Stomach (tissue), 9 donors: Measurements from ENCODE around the gene DCLK2. TPM values are rescaled to one million over a fixed set of nuclear protein-coding genes. Genes with fewer than 3 reads are reported as not detected.

Source experiments
- DNase-seq, 2 donors: peaks; one replicate each; pipeline versions ENCODE4 v3.0.0 to v3.0.0-alpha.2; 2013 to 2019
- H3K27ac ChIP-seq, 5 donors: fragments of 200-600 bp in 4 of 5; sonication (generic) in 4 of 5; one replicate each; pipeline ENCODE4 v1.5.1; 2013 to 2019; ENCODE audit warnings: mild to moderate bottlenecking in 1 of 5, moderate library complexity in 1 of 5
- H3K27me3 ChIP-seq, 3 donors: fragments of 200-600 bp; sonication (generic); one replicate each; pipeline ENCODE4 v1.5.1; 2017 to 2019; ENCODE audit warnings: mixed run types in 1 of 3
- H3K36me3 ChIP-seq, 4 donors: fragments of 200-600 bp; sonication (generic); 1 replicate in 3 of 4; 2 replicates in 1 of 4; pipeline ENCODE4 v1.5.1; 2016 to 2019
- H3K4me1 ChIP-seq, 4 donors: fragments of 200-600 bp; sonication (generic); one replicate each; pipeline ENCODE4 v1.5.1; 2016 to 2019
- H3K4me3 ChIP-seq, 4 donors: fragments of 200-600 bp; sonication (generic) in 3 of 4; one replicate each; pipeline ENCODE4 v1.5.1; 2016 to 2019; ENCODE audit warnings: mild to moderate bottlenecking in 1 of 4
- H3K9me3 ChIP-seq, 4 donors: fragments of 200-600 bp; sonication (generic); one replicate each; pipeline ENCODE4 v1.5.1; 2016 to 2019
- CTCF ChIP-seq, 7 experiments: fragments of 450-650 bp in 4 of 7; fragments of 200-600 bp in 3 of 7; sonication (generic) in 3 of 7; IDR thresholded peaks; one replicate each; pipeline ENCODE4 v1.5.1; 2016 to 2019; ENCODE audit warnings: antibody characterized with exemption in 7 of 7, control low read depth in 2 of 7, mild to moderate bottlenecking in 1 of 7
- EP300 ChIP-seq: sonication (generic); formaldehyde crosslinking; IDR thresholded peaks from one replicate; pipeline ENCODE4 v1.6.1; 2017; ENCODE audit warnings: antibody characterized with exemption
- POLR2A ChIP-seq, 4 donors: fragments of 450-650 bp; IDR thresholded peaks; one replicate each; pipeline ENCODE4 v1.6.1; 2016; ENCODE audit warnings: antibody characterized with exemption in 4 of 4, control low read depth in 2 of 4, mild to moderate bottlenecking in 1 of 4, moderate library complexity in 1 of 4
- POLR2AphosphoS5 ChIP-seq, 3 donors: sonication (generic); formaldehyde crosslinking; IDR thresholded peaks; one replicate each; pipeline ENCODE4 v1.6.1; 2016; ENCODE audit warnings: antibody characterized with exemption in 3 of 3
- WGBS, 5 donors: extraction: QIAGEN DNeasy Blood & Tissue Kit in 3 of 5; methylation state at CpG; one replicate each; pipeline versions ENCODE4 v1.1.5 to v1.1.7; 2013 to 2018; 5-methylcytosine and 5-hydroxymethylcytosine counted together
- intact Hi-C: fragments of 100-400 bp; cut with DNase I; formaldehyde crosslinking; loops from one replicate; pipeline ENCODE4 v1.15.1; 2023; ENCODE audit warnings: low total_unique reads
- polyA plus RNA-seq, 3 donors: library from polyadenylated mRNA; stranded (reverse); fragments of 200-250 nt; gene quantifications; one replicate each; pipeline ENCODE4 v1.2.3, GENCODE V29; 2013
- total RNA-seq, 5 donors: library from RNA; depleted of rRNA; stranded (reverse); fragments of >200 nt; gene quantifications; one replicate each; pipeline versions ENCODE4 v1.1.0 to v1.2.3, GENCODE V29; 2014 to 2016
- donor health status: healthy with polysubstance abuse.
- donor health status: Bipolar disorder and iron deficiency.
- donor health status: healthy.

DCLK2 gene
- total and polyA plus RNA-seq, 8 donors = 0.61 to 16.3 (median 1.7) TPM

GRCh38 chr4:150090836-150091235, 12.6 kb downstream of the DCLK2 start:
- intact Hi-C loops = no loop called here
- WGBS, 5 donors = 66 to 76% (median 72%) methylated on average over 6 of the region's 6 CpGs
- no peaks in the 10 kb centered on the region for H3K9me3 ChIP-seq
- H3K27ac ChIP-seq = peak overlapping the region in 1 of 5 donors; percentile 11
- H3K27me3 ChIP-seq = no peaks in the 10 kb centered on the region
- TF ChIP-seq POLR2A (IDR thresholded peaks at IDR 0.05) = no peak
- TF ChIP-seq CTCF (IDR thresholded peaks at IDR 0.05) = no peak
- TF ChIP-seq EP300 = no peak
- TF ChIP-seq POLR2AphosphoS5 (IDR thresholded peaks at IDR 0.05) = no peak
- no peak overlapping the region for H3K4me3 ChIP-seq
- H3K36me3 ChIP-seq = no peaks in the 10 kb centered on the region
- DNase-seq = peak in 1 of 2 donors; percentile 39
- H3K4me1 ChIP-seq = peaks cover 0 to 17% (median 0%) of the 10 kb centered on the region in 4 donors

DNA sequence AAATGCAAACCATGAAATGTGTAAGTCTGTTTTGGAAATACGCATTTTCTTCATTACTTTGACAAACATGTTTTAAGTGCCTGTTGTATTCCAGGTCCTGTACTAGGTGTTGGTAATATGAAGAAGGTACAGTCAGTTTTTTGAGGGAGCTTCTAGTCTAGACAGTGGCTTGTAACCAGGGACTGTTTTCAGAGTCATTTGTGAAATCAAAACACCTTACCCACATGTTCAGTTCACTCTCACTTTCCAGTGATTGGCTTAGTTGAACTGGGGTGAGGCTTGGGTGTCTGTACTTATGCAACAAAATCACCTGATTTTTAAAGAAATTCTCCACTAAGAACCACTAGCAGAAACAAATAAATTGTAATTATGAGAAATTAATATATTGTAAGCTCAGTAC, 16.4 kb downstream of the DCLK2 start:
- Histone ChIP-seq H3K36me3 (no peaks in the 10 kb centered on the region), H3K27me3 (no peaks in the 10 kb centered on the region), H3K27ac (no peak overlapping the region), H3K4me3 (no peak overlapping the region), H3K9me3 (no peaks in the 10 kb centered on the region), H3K4me1 (peaks cover 0 to 15% (median 0%) of the 10 kb centered on the region in 4 donors)
- no peak for DNase-seq
- no peak for TF ChIP-seq CTCF (IDR thresholded peaks at IDR 0.05)
- no peak for TF ChIP-seq POLR2A (IDR thresholded peaks at IDR 0.05)
- TF ChIP-seq EP300 = no peak
- no peak for TF ChIP-seq POLR2AphosphoS5 (IDR thresholded peaks at IDR 0.05)
- intact Hi-C loops = no loop called here
- WGBS, 5 donors = 88 to 100% (median 98%) methylated on average over 1 of the region's 1 CpG

DNA sequence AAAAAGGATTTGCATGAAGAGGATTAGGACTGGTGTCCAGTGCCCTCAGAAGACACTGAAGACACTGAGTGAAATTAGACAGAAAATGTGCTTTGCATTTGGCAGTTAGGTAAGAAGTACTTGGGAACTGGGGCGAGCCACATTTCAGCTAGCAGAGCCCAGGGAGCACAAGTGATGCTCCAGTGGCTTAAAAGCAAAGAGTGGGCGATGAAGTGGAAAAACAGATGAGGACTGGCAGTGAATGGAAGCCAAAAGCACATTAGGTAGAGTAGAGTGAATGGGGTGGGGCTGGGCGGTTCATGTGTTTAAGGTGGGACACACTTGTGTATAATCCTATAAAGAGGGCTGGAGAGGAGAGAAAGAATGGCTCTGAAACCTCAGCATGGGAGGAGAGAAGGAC, 18.4 kb downstream of the DCLK2 start:
- intact Hi-C loops = no loop called here
- no peaks in the 10 kb centered on the region for H3K27me3 ChIP-seq
- TF ChIP-seq POLR2A (IDR thresholded peaks at IDR 0.05) (no peak), CTCF (IDR thresholded peaks at IDR 0.05) (no peak), EP300 (no peak), POLR2AphosphoS5 (IDR thresholded peaks at IDR 0.05) (no peak)
- WGBS, 5 donors = 92 to 98% (median 95%) methylated on average over 3 of the region's 3 CpGs
- H3K4me3 ChIP-seq = no peak overlapping the region
- H3K36me3 ChIP-seq = no peaks in the 10 kb centered on the region
- DNase-seq = no peak
- H3K4me1 ChIP-seq = no peaks in the 10 kb centered on the region
- H3K27ac ChIP-seq = no peak overlapping the region
- no peaks in the 10 kb centered on the region for H3K9me3 ChIP-seq

GRCh38 chr4:150098214-150098613, 20.0 kb downstream of the DCLK2 start:
- Histone ChIP-seq H3K9me3 (no peaks in the 10 kb centered on the region), H3K27me3 (no peaks in the 10 kb centered on the region), H3K4me1 (no peaks in the 10 kb centered on the region), H3K4me3 (no peak overlapping the region), H3K27ac (no peak overlapping the region), H3K36me3 (no peaks in the 10 kb centered on the region)
- TF ChIP-seq POLR2A (IDR thresholded peaks at IDR 0.05) = no peak
- no peak for TF ChIP-seq CTCF (IDR thresholded peaks at IDR 0.05)
- TF ChIP-seq EP300 = no peak
- no peak for TF ChIP-seq POLR2AphosphoS5 (IDR thresholded peaks at IDR 0.05)
- intact Hi-C loops = no loop called here
- no peak for DNase-seq
- 60 to 71% (median 65%) methylated on average over 4 of the region's 4 CpGs for WGBS, 5 donors
